Loucy (cell line): ENCODE measurements around the gene CALN1.

Experiments
- H2AFZ ChIP-seq: fragments of 200-600 bp; sonication (generic); 2 replicates; pipeline ENCODE4 v1.6.0; 2016; ENCODE audit warnings: antibody characterized with exemption, mild to moderate bottlenecking, low read length, moderate library complexity
- H3F3A ChIP-seq: fragments of 200-600 bp; 2 replicates; pipeline ENCODE4 v1.6.0; 2016; ENCODE audit warnings: antibody characterized with exemption, low read depth, mild to moderate bottlenecking
- H3K27me3 ChIP-seq: fragments of 200-600 bp; sonication (generic); 2 replicates; pipeline ENCODE4 v1.6.1; 2014; ENCODE audit warnings: low read length, mild to moderate bottlenecking; ENCODE audit not compliant: insufficient read depth, poor library complexity, severe bottlenecking
- H3K36me3 ChIP-seq: fragments of 200-600 bp; sonication (generic); 2 replicates; pipeline ENCODE4 v1.6.1; 2016; ENCODE audit warnings: low read length; ENCODE audit not compliant: insufficient read depth
- H3K4me1 ChIP-seq: fragments of 200-600 bp; sonication (generic); 2 replicates; pipeline ENCODE4 v1.5.1; 2014; ENCODE audit warnings: low read length, mild to moderate bottlenecking; ENCODE audit not compliant: insufficient read depth, poor library complexity, severe bottlenecking
- H3K4me2 ChIP-seq: fragments of 200-600 bp; sonication (generic); 2 replicates; pipeline ENCODE4 v1.6.0; 2014; ENCODE audit warnings: antibody characterized with exemption, low read length, low read depth, mild to moderate bottlenecking; ENCODE audit not compliant: poor library complexity, severe bottlenecking
- H3K4me3 ChIP-seq: fragments of 200-600 bp; sonication (generic); 2 replicates; pipeline ENCODE4 v1.5.1; 2014; ENCODE audit warnings: low read length, mild to moderate bottlenecking, mixed read lengths; ENCODE audit not compliant: poor library complexity, severe bottlenecking
- H3K79me2 ChIP-seq: fragments of 200-600 bp; sonication (generic); 2 replicates; pipeline ENCODE4 v1.6.1; 2014; ENCODE audit warnings: low read length; ENCODE audit not compliant: insufficient read depth
- H3K9ac ChIP-seq: fragments of 200-600 bp; sonication (generic); 2 replicates; pipeline ENCODE4 v1.6.0; 2014; ENCODE audit warnings: mild to moderate bottlenecking, low read depth, low read length, moderate library complexity; ENCODE audit not compliant: poor library complexity, severe bottlenecking
- H3K9me2 ChIP-seq: fragments of 200-600 bp; sonication (generic); replicated peaks from 2 replicates; pipeline ENCODE4 v1.6.1; 2016; ENCODE audit warnings: low read depth, low read length, mixed read lengths
- H3K9me3 ChIP-seq: fragments of 200-600 bp; sonication (generic); 2 replicates; pipeline ENCODE4 v1.6.1; 2014; ENCODE audit warnings: mild to moderate bottlenecking, antibody characterized with exemption, low read length, low read depth; ENCODE audit not compliant: insufficient read depth
- H4K20me1 ChIP-seq: fragments of 200-600 bp; sonication (generic); 2 replicates; pipeline ENCODE4 v1.6.0; 2014; ENCODE audit warnings: antibody characterized with exemption, low read length, mild to moderate bottlenecking; ENCODE audit not compliant: insufficient read depth, poor library complexity, severe bottlenecking
- EZH2phosphoT487 ChIP-seq: fragments of 200-600 bp; IDR thresholded peaks from 2 replicates; pipeline ENCODE4 v1.6.1; 2018; ENCODE audit warnings: antibody characterized with exemption, mild to moderate bottlenecking, moderate library complexity, borderline replicate concordance
- TF ChIP-seq, protein P1 (sequence below): fragments of 200-600 bp; sonication (generic); conservative IDR thresholded peaks from 2 replicates; pipeline ENCODE4 v1.5.1; 2014; ENCODE audit warnings: mild to moderate bottlenecking, antibody characterized with exemption, low read length

The CALN1 gene

DNA sequence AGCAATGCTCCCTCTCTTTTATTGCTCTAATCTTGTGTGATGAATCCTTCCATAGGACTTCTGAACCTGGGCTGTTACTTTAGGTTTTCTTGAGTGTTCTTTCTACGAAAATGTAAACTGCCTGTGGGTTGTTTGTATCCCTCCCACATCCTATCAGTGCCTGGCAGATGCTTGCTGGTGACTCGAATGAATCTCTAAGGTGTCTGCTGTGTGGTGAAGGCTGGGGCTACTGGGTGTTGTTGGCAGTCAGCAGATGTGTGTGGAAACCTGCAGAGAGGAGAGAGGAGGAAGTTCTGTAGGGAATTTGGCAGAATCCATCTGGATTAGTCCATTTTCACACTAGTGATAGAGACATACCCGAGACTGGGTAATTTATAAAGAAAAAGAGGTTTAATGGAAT lies 639.4 kb downstream of the CALN1 start:
- Histone ChIP-seq H2AFZ (no peak overlapping the region), H3K9me3 (no peaks in the 10 kb centered on the region; the same call in 1 of the 2 replicates), H3F3A (no peaks in the 10 kb centered on the region), H3K4me2 (no peak overlapping the region), H3K27me3 (no peaks in the 10 kb centered on the region), H3K36me3 (no peaks in the 10 kb centered on the region), H3K9me2 (no peaks in the 10 kb centered on the region), H3K79me2 (no peaks in the 10 kb centered on the region), H3K4me1 (no peaks in the 10 kb centered on the region), H4K20me1 (no peaks in the 10 kb centered on the region), H3K4me3 (no peak overlapping the region), H3K9ac (no peak overlapping the region)
- TF ChIP-seq, protein P1, sequence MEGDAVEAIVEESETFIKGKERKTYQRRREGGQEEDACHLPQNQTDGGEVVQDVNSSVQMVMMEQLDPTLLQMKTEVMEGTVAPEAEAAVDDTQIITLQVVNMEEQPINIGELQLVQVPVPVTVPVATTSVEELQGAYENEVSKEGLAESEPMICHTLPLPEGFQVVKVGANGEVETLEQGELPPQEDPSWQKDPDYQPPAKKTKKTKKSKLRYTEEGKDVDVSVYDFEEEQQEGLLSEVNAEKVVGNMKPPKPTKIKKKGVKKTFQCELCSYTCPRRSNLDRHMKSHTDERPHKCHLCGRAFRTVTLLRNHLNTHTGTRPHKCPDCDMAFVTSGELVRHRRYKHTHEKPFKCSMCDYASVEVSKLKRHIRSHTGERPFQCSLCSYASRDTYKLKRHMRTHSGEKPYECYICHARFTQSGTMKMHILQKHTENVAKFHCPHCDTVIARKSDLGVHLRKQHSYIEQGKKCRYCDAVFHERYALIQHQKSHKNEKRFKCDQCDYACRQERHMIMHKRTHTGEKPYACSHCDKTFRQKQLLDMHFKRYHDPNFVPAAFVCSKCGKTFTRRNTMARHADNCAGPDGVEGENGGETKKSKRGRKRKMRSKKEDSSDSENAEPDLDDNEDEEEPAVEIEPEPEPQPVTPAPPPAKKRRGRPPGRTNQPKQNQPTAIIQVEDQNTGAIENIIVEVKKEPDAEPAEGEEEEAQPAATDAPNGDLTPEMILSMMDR = no peak
- no peak for TF ChIP-seq EZH2phosphoT487

DNA sequence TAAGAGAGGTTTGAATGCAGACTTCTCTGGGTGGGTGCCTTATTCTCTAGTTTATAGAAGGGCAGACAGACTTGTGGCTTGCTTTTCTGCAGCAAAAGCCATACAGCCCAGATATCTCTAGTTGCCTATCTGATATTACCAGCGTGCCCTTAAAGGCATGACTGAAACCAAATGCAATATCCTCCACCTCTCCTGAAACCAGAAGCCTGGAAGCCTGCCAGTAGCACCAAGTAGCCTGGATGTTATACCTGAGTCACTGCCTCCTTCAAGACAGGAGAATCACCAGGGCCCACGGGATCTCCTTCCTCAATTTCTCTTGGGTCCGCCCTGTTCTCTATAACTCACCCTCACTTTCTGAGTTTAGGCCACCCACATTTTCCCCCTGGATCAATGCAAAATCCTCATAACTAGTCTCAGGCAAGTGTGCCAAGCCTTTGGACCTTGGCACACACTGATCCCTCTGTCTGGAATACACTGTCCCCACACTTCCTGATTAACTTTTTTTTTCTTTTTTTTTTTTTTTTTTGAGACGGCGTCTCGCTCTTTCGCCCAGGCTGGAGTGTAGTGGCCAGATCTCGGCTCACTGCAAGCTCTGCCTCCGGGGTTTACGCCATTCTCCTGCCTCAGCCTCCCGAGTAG lies 641.8 kb downstream of the CALN1 start:
- Histone ChIP-seq H3F3A (no peaks in the 10 kb centered on the region), H3K4me3 (no peak overlapping the region), H3K79me2 (no peaks in the 10 kb centered on the region), H3K9ac (no peak overlapping the region), H3K27me3 (no peaks in the 10 kb centered on the region), H3K4me1 (no peaks in the 10 kb centered on the region), H3K9me3 (no peaks in the 10 kb centered on the region; the same call in 1 of the 2 replicates), H2AFZ (no peak overlapping the region), H4K20me1 (no peaks in the 10 kb centered on the region), H3K36me3 (no peaks in the 10 kb centered on the region), H3K4me2 (no peak overlapping the region), H3K9me2 (no peaks in the 10 kb centered on the region)
- TF ChIP-seq EZH2phosphoT487 = no peak
- TF ChIP-seq, protein P1 = no peak

DNA sequence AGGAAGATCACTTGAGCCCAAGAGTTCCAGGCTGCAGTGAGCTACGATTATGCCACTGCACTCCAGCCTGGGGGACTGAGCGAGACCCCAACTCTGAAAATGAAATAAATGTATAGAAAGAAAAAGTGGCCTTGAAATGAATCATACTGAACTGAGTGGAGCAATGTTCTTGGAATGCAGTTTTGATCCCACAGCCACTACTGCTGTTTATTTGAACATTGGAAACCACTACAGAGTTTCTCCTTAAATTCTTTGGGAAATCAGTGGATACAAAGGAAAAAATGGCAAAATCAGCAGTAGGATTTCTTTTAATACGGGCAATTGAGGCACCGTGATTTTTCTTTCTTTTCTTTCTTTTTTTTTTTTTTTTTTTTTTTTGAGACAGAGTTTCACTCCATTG lies 642.8 kb downstream of the CALN1 start:
- no peak overlapping the region for H3K9ac ChIP-seq
- TF ChIP-seq, protein P1 = no peak
- TF ChIP-seq EZH2phosphoT487 = no peak
- H3K4me3 ChIP-seq = no peak overlapping the region
- H2AFZ ChIP-seq = no peak overlapping the region
- H3K4me1 ChIP-seq = no peaks in the 10 kb centered on the region
- H3K79me2 ChIP-seq = no peaks in the 10 kb centered on the region
- no peak overlapping the region for H3K4me2 ChIP-seq
- H3K27me3 ChIP-seq = no peaks in the 10 kb centered on the region
- H3K36me3 ChIP-seq = no peaks in the 10 kb centered on the region
- no peaks in the 10 kb centered on the region for H3F3A ChIP-seq
- H3K9me2 ChIP-seq = no peaks in the 10 kb centered on the region
- H3K9me3 ChIP-seq = no peaks in the 10 kb centered on the region; the same call in 1 of the 2 replicates
- H4K20me1 ChIP-seq = no peaks in the 10 kb centered on the region
